Suprapubic skin (tissue), 3 donors: ENCODE data around the gene GCNT3.

Source experiments
- CTCF ChIP-seq, 2 donors: fragments of 200-600 bp in 1 of 2; fragments of 450-650 bp in 1 of 2; sonication (generic) in 1 of 2; IDR thresholded peaks; one replicate each; pipeline ENCODE4 v1.5.1; 2016 to 2019; ENCODE audit warnings: antibody characterized with exemption in 2 of 2, mild to moderate bottlenecking in 1 of 2, moderate library complexity in 1 of 2
- EP300 ChIP-seq: sonication (generic); formaldehyde crosslinking; IDR thresholded peaks from one replicate; pipeline ENCODE4 v1.6.1; 2017; ENCODE audit warnings: antibody characterized with exemption

GRCh38 chr15:59571606-59572005, 40.0 kb upstream of the GCNT3 start:
- TF ChIP-seq EP300, result no peak
- no peak for TF ChIP-seq CTCF (IDR thresholded peaks at IDR 0.05)
